ENCODE measurements around the gene ZNF805. TPM values are rescaled to one million over a fixed set of nuclear protein-coding genes. Genes with fewer than 3 reads are reported as not detected.
"Not testable (repeated sequence)": the region's sequence is repeated elsewhere in the genome, so short reads cannot be mapped to it uniquely, and the experiment has no call there.

The ZNF805 gene
- 10.0 and 10.1 TPM in 2 replicates for total RNA-seq (2014; rRNA removed; shearing (Covaris generic))
- 1.4 and 2.4 TPM in 2 replicates for polyA plus RNA-seq (2014; cell fraction: nucleus; rRNA removed)

DNA sequence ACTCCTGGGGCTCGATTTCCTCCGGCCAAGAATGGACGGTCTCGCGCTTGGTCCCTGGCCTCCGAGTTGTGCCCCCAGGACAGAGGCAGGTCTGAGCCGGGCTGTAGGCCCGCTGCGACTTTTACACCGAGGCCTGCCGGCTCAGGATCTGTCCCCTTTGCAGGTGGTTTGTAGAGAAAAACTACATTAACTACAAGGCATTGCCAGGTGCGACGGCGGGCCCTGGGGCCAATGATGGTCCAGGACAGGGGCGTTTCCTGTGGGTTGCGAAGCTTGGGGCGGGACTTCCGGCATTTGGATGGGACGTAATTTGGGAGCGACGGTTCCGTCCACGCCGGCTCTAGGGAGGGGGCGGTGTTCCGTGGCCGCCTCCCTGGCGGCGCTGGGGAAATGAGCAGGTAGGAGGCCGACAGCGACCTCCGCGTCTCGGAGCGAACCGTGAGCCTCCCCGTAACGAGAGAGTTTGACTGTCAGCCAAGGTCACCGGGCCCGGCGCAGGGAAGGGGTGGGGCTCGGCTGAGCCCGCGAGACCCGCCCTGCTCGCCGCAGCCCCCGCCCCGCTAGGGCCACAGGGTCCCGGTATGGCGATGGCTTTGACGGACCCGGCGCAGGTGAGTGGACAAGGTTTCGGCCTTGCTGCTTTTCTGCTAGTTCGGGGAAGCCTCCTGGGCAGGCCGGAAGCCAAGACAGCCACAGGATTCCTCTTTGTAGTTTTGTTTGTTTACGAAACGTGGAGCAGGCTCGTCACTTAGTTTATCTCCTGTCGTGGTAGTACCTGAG lies at the start of gene ZNF805:
TSS of gene ZNF805 (plus strand) at position 322 of the 780 bp plus-strand sequence. CDS start at position 582, 260 bp downstream.
- peak; percentile 83 for DNase-seq (ENCODE audit: extremely low read depth, low read depth)

- DNase-seq (ENCODE audit: extremely low read depth, low read depth): peak; percentile 65
These were observed 49.0 kb upstream of the ZNF805 start, which contains the start of gene ZNF264 for GRCh38 chr19:57191141-57192076. ZNF264 (plus strand) TSS chr19:57191500; CDS start chr19:57191914, 414 bp downstream.

GRCh38 chr19:57192077-57192420 lies 48.4 kb upstream of the ZNF805 start:
- DNase-seq (ENCODE audit: extremely low read depth, low read depth): no peak

- no peak for DNase-seq (ENCODE audit: extremely low read depth, low read depth)
These were observed 47.4 kb upstream of the ZNF805 start for GRCh38 chr19:57192993-57193392.

DNA sequence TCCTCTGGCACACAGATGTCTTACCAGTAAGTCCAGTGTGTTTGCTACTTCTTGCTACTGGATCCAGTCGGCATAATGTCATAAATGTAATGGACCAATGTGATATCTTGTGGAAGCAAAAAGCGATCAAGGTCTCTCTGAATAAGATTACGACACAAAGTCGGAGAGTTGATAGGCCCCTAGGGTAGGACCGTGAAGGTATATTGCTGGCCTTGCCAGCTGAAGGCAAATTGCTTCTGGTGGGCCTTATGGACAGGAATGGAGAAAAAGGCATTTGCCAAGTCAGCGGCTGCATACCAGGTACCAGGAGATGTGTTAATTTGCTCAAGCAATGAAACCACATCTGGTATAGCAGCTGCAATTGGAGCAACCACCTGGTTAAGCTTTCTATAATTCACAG lies 42.6 kb upstream of the ZNF805 start:
- DNase-seq (ENCODE audit: extremely low read depth, low read depth): not testable (repeated sequence)

DNA sequence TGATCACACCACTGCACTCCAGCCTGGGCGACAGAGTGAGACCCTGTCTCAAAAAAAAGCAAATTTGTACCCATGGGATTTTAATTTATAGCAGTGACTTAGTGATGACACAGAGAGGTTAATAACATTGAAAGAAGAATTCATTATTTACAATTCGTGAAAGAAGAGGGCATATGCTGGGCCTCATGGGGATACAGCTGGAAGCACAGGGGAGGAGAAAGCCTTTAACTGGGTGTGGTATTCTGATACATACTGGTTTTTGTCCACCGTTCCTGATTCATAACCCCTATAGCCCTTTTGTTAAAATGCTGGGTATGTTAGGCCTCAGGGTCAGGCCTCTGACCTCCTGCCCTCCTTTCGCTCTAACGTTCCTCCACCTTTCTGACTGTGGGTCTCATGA lies 38.3 kb upstream of the ZNF805 start:
- no peak for DNase-seq (ENCODE audit: extremely low read depth, low read depth)

DNA sequence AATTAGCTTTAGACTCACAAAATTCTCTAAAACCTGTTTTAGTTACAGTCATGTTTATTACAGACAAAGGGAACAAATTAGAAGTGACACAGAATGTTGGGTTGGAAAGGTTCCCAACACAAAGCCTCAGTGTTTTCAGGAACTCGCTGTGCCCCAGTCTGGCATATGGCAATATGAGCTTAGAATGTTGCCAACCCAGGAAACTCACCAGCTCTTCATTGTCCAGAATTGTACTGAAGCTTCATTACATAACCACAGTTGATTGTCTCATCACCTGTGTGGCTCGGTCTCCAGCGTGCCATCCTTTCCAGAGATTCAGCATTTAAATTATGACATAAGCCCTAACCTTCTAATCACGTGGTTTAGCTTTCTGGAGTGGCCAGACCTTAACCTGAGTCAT lies 30.1 kb upstream of the ZNF805 start:
- DNase-seq (ENCODE audit: extremely low read depth, low read depth): no peak

- no peak for DNase-seq (ENCODE audit: extremely low read depth, low read depth)
These were observed 28.3 kb upstream of the ZNF805 start for GRCh38 chr19:57212109-57212508.

GRCh38 chr19:57227502-57227901 lies 12.9 kb upstream of the ZNF805 start:
- no peak for DNase-seq (ENCODE audit: extremely low read depth, low read depth)

DNA sequence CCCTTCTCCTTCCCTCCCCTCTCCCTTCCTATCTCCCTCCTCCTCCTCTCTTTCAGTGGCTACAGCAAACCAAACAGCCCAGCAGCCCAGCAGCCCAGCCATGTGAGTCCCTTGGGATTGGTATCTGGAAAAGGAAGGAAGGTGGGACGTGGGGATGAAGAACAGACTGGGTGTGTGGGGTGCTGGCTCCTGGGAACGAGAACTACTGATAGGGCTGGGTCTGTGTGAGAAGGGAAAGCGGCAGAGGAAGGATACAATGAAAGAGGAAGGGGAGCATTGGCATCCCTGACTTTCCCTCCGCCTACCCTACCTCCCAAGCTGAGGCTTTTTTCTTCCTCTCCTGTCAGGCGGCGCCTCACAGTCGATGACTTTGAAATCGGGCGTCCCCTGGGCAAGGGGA lies 8.7 kb upstream of the ZNF805 start:
- no peak for DNase-seq (ENCODE audit: extremely low read depth, low read depth)

DNA sequence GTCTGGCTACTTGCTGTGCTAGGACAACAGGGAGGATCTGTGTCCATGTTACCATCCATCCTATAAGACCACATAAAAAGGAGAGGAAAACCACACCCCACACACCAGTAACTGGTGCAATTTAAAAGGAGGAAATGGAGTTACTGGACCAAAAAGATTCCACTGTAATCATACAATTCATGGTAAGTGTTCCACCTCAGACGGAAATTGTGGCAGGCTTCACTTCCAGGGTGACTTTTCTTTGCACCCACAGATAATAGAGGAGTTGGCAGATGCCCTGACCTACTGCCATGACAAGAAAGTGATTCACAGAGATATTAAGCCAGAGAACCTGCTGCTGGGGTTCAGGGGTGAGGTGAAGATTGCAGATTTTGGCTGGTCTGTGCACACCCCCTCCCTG lies 7.2 kb upstream of the ZNF805 start:
- DNase-seq (ENCODE audit: extremely low read depth, low read depth): no peak

DNA sequence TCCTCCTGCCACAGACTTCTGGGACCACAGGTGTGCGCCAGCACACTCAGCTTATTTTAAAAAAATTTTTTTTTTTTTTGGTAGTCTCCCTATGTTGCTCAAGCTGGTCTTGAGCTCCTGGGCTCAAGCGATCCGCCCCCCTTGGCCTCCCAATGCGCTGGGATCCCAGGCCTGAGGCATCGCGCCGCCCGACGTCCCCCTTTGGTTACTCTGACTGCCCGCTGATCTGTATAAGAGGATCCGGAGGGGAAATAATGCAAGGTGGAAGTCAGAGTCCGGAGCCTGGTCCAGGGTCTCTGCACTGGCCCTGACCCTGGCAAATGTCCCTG lies 486 bp upstream of the ZNF805 start:
- no peak for DNase-seq (ENCODE audit: extremely low read depth, low read depth)

GRCh38 chr19:57241176-57241575 lies 744 bp downstream of the ZNF805 start:
- DNase-seq (ENCODE audit: extremely low read depth, low read depth): no peak

GRCh38 chr19:57242821-57243220 lies 2.4 kb downstream of the ZNF805 start:
- no peak for DNase-seq (ENCODE audit: extremely low read depth, low read depth)

GRCh38 chr19:57244513-57244912 lies 4.1 kb downstream of the ZNF805 start:
- DNase-seq (ENCODE audit: extremely low read depth, low read depth): no peak

- no peak for DNase-seq (ENCODE audit: extremely low read depth, low read depth)
These were observed 4.6 kb downstream of the ZNF805 start for GRCh38 chr19:57245066-57245465.

DNA sequence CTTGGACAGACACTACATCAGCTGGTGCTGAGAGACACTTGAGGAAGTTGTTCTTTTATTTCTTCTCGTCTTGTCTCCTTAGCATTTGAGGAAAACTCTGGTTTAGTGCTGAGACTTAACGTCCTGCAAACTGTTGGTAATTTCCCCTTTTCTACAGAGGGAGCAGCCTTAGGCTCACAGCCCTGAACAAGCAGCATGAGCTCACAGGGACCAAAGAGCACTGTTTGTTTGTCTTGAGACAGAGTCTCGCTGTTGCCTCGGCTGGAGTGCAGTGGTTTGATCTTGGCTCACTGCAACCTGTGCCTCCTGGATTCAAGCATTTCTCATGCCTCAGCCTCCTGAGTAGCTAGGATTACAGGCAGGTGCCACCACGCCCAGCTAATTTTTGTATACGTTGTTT lies 5.5 kb downstream of the ZNF805 start:
- DNase-seq (ENCODE audit: extremely low read depth, low read depth): no peak

GRCh38 chr19:57248646-57249045 lies 8.2 kb downstream of the ZNF805 start:
- no peak for DNase-seq (ENCODE audit: extremely low read depth, low read depth)

GRCh38 chr19:57249329-57249728 lies 8.9 kb downstream of the ZNF805 start:
- DNase-seq (ENCODE audit: extremely low read depth, low read depth): no peak

- DNase-seq (ENCODE audit: extremely low read depth, low read depth): not testable (repeated sequence)
These were observed 13.3 kb downstream of the ZNF805 start for GRCh38 chr19:57253767-57254166.

DNA sequence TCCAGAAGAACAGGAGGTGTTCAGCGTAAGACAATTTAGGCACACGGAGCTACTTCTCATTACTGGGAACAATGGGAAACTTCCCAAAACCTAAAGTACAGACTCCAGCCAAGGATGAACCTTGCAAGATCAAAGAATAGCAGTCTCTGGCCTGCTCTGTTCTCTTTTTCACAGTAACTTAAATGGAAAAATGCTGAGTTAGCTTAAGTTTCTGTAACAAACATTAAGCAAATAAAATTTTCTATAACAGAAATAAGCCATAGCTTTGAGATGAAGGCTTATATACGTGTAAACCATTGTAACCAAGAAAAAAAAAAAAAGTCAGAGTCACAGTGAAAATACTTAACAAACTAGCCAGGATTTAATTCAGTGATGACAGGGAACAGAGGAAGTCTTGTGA lies 21.6 kb downstream of the ZNF805 start:
- no peak for DNase-seq (ENCODE audit: extremely low read depth, low read depth)
